ENCODE results near the gene NCBP3. TPM values are rescaled to one million over a fixed set of nuclear protein-coding genes. Genes with fewer than 3 reads are reported as not detected.

The NCBP3 gene
- total and polyA plus RNA-seq, 4 donors = 4.6 to 17.1 (median 8.3) TPM

DNA sequence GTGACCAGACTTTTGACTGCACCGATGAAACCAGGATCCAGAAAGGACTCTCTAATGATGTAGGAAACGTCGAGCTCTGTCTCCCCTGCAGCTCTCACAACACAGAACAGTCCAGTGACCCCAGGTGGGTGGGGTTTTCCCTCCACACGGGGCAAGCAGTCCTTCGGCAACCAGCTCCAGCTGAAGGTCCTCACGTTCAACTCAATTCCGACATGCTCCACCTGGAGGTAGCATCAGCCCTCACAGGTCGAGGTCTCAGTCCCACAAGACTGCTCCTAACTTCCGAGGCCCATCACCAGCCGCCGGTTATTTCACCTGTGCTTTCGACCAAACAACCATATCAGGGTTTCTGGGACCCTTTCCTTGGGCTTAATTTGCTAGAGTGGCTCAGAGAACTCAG is 73.3 kb downstream of the NCBP3 start (continued):
- no peak for TF ChIP-seq FOXA2 (IDR thresholded peaks at IDR 0.05)
- TF ChIP-seq JUND (IDR thresholded peaks at IDR 0.05) = no peak
- no peak for TF ChIP-seq EGR1 (IDR thresholded peaks at IDR 0.05; ENCODE audit: low read depth in 2 of 2)
- no peak for TF ChIP-seq RXRA (IDR thresholded peaks at IDR 0.05)
- TF ChIP-seq SP1 (IDR thresholded peaks at IDR 0.05) = no peak
- TF ChIP-seq GABPA (IDR thresholded peaks at IDR 0.05 in 1 of 2, conservative IDR thresholded peaks at IDR 0.05 in 1 of 2) = no peak
- no peak for TF ChIP-seq RAD21 (IDR thresholded peaks at IDR 0.05)
- TF ChIP-seq HNF4G (IDR thresholded peaks at IDR 0.05) = no peak
- no peak for TF ChIP-seq HNF4A (conservative IDR thresholded peaks at IDR 0.05)

DNA sequence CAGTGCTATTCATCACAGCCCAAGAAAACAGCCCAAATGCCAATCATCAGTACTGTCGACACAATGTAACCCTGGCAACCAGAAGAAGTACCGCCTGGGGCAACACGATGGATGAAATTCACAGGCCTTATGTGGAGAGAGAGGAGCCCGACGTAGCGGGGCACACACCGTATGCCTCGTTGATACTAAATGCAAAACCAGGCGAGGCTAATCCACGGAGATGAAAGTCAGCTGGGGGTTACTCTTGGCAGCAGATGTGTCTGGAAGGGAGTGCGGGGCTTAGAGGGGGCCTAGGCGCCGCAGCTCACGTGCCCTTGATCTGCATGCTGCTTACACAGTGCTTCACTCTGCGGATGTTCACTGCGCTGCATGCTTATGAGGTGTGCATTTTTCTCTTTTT is 74.9 kb downstream of the NCBP3 start:
- H3K27me3 ChIP-seq (ENCODE audit: control insufficient read depth in 4 of 4, insufficient read depth in 4 of 4, low read length in 3 of 4) = no peaks in the 10 kb centered on the region
- no peak overlapping the region for H3K27ac ChIP-seq (ENCODE audit: low read depth in 1 of 2, low read length in 2 of 2)
- TF ChIP-seq SP1 (IDR thresholded peaks at IDR 0.05) (no peak), JUND (IDR thresholded peaks at IDR 0.05) (no peak)
- no peaks in the 10 kb centered on the region for H3K9me3 ChIP-seq (ENCODE audit: control insufficient read depth in 4 of 4, low read length in 3 of 4)
- DNase-seq (ENCODE audit: low spot score) = no peak
- no peak overlapping the region for H3K4me3 ChIP-seq (ENCODE audit: low read depth in 1 of 3, low read length in 3 of 3)
- H3K36me3 ChIP-seq (ENCODE audit: control insufficient read depth in 4 of 4, insufficient read depth in 3 of 4, low read depth in 1 of 4, low read length in 3 of 4) = no peaks in the 10 kb centered on the region
- WGBS = 85% methylated on average over 16 of the region's 16 CpGs
- no peak overlapping the region for H3K9ac ChIP-seq (ENCODE audit: low read depth in 1 of 2, low read length in 2 of 2)
- H3K4me1 ChIP-seq (ENCODE audit: control insufficient read depth in 4 of 4, insufficient read depth in 4 of 4, low read length in 3 of 4) = no peaks in the 10 kb centered on the region

- WGBS = 73% methylated on average over 8 of the region's 8 CpGs
- TF ChIP-seq RAD21 (IDR thresholded peaks at IDR 0.05) (no peak), HNF4G (IDR thresholded peaks at IDR 0.05) (no peak), ZBTB33 (IDR thresholded peaks at IDR 0.05) (no peak), GABPA (IDR thresholded peaks at IDR 0.05 in 1 of 2, conservative IDR thresholded peaks at IDR 0.05 in 1 of 2) (no peak), RXRA (IDR thresholded peaks at IDR 0.05) (no peak), NR2F2 (IDR thresholded peaks at IDR 0.05) (no peak), HNF4A (conservative IDR thresholded peaks at IDR 0.05) (no peak), FOXA1 (IDR thresholded peaks at IDR 0.05) (no peak), FOXA2 (IDR thresholded peaks at IDR 0.05) (no peak), JUND (IDR thresholded peaks at IDR 0.05) (no peak), EGR1 (IDR thresholded peaks at IDR 0.05; ENCODE audit: low read depth in 2 of 2) (no peak), ATF3 (IDR thresholded peaks at IDR 0.05) (no peak), TAF1 (conservative IDR thresholded peaks at IDR 0.05) (no peak), SP1 (IDR thresholded peaks at IDR 0.05) (no peak), YY1 (IDR thresholded peaks at IDR 0.05) (no peak)
- TF ChIP-seq, protein P1, sequence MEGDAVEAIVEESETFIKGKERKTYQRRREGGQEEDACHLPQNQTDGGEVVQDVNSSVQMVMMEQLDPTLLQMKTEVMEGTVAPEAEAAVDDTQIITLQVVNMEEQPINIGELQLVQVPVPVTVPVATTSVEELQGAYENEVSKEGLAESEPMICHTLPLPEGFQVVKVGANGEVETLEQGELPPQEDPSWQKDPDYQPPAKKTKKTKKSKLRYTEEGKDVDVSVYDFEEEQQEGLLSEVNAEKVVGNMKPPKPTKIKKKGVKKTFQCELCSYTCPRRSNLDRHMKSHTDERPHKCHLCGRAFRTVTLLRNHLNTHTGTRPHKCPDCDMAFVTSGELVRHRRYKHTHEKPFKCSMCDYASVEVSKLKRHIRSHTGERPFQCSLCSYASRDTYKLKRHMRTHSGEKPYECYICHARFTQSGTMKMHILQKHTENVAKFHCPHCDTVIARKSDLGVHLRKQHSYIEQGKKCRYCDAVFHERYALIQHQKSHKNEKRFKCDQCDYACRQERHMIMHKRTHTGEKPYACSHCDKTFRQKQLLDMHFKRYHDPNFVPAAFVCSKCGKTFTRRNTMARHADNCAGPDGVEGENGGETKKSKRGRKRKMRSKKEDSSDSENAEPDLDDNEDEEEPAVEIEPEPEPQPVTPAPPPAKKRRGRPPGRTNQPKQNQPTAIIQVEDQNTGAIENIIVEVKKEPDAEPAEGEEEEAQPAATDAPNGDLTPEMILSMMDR (IDR thresholded peaks at IDR 0.05; ENCODE audit: low read depth, low read length, missing input control) = no peak
- TF ChIP-seq, protein P2, sequence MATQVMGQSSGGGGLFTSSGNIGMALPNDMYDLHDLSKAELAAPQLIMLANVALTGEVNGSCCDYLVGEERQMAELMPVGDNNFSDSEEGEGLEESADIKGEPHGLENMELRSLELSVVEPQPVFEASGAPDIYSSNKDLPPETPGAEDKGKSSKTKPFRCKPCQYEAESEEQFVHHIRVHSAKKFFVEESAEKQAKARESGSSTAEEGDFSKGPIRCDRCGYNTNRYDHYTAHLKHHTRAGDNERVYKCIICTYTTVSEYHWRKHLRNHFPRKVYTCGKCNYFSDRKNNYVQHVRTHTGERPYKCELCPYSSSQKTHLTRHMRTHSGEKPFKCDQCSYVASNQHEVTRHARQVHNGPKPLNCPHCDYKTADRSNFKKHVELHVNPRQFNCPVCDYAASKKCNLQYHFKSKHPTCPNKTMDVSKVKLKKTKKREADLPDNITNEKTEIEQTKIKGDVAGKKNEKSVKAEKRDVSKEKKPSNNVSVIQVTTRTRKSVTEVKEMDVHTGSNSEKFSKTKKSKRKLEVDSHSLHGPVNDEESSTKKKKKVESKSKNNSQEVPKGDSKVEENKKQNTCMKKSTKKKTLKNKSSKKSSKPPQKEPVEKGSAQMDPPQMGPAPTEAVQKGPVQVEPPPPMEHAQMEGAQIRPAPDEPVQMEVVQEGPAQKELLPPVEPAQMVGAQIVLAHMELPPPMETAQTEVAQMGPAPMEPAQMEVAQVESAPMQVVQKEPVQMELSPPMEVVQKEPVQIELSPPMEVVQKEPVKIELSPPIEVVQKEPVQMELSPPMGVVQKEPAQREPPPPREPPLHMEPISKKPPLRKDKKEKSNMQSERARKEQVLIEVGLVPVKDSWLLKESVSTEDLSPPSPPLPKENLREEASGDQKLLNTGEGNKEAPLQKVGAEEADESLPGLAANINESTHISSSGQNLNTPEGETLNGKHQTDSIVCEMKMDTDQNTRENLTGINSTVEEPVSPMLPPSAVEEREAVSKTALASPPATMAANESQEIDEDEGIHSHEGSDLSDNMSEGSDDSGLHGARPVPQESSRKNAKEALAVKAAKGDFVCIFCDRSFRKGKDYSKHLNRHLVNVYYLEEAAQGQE (IDR thresholded peaks at IDR 0.05) = no peak
- TF ChIP-seq, protein P3, sequence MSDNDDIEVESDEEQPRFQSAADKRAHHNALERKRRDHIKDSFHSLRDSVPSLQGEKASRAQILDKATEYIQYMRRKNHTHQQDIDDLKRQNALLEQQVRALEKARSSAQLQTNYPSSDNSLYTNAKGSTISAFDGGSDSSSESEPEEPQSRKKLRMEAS (IDR thresholded peaks at IDR 0.05) = no peak
- no peak for DNase-seq (ENCODE audit: low spot score)
- H3K27ac ChIP-seq (ENCODE audit: low read depth in 1 of 2, low read length in 2 of 2) = no peak overlapping the region
- no peak overlapping the region for H3K9ac ChIP-seq (ENCODE audit: low read depth in 1 of 2, low read length in 2 of 2)
- no peak overlapping the region for H3K4me3 ChIP-seq (ENCODE audit: low read depth in 1 of 3, low read length in 3 of 3)
- H3K4me1 ChIP-seq (ENCODE audit: control insufficient read depth in 4 of 4, insufficient read depth in 4 of 4, low read length in 3 of 4) = no peaks in the 10 kb centered on the region
- no peaks in the 10 kb centered on the region for H3K27me3 ChIP-seq (ENCODE audit: control insufficient read depth in 4 of 4, insufficient read depth in 4 of 4, low read length in 3 of 4)
- no peaks in the 10 kb centered on the region for H3K36me3 ChIP-seq (ENCODE audit: control insufficient read depth in 4 of 4, insufficient read depth in 3 of 4, low read depth in 1 of 4, low read length in 3 of 4)
- no peaks in the 10 kb centered on the region for H3K9me3 ChIP-seq (ENCODE audit: control insufficient read depth in 4 of 4, low read length in 3 of 4)
Observed at GRCh38 chr17:3770466-3770865, 75.6 kb downstream of the NCBP3 start.
